Stimulated activated CD4-positive, alpha-beta T cell treated with anti-CD3 and anti-CD28 coated beads, Interleukin-15, amount 100 ng/mL, for 24 hours (primary cell): Measurements from ENCODE around the gene POLR3G.

Experiments used
- DNase-seq: peaks from one replicate; pipeline ENCODE4 v3.0.0-alpha.2; 2020

POLR3G gene

GRCh38 chr5:90474235-90475107, at the start of gene POLR3G, which contains the start of gene MBLAC2:
POLR3G (plus strand) TSS chr5:90474864; CDS start chr5:90485568, 10,704 bp downstream.
MBLAC2 (minus strand) TSS chr5:90474771; CDS start chr5:90474292, 479 bp downstream.
- DNase-seq = peak; percentile 96

GRCh38 chr5:90434116-90434714, 40.4 kb upstream of the POLR3G start:
- peak; percentile 56 for DNase-seq

- DNase-seq = no peak
Measured at GRCh38 chr5:90437663-90438062, 37.0 kb upstream of the POLR3G start.

- DNase-seq = no peak
Measured at GRCh38 chr5:90438100-90438499, 36.6 kb upstream of the POLR3G start.

- DNase-seq = no peak
Measured at GRCh38 chr5:90440644-90441043, 34.0 kb upstream of the POLR3G start.

- DNase-seq = no peak
Measured at GRCh38 chr5:90446961-90447360, 27.7 kb upstream of the POLR3G start.

- no peak for DNase-seq
Measured at GRCh38 chr5:90461288-90461687, 13.4 kb upstream of the POLR3G start.

- DNase-seq = no peak
Measured at GRCh38 chr5:90472783-90473395, 1.8 kb upstream of the POLR3G start.

- peak; percentile 50 for DNase-seq
Measured at GRCh38 chr5:90473396-90474234, 1.0 kb upstream of the POLR3G start.

- no peak for DNase-seq
Measured at GRCh38 chr5:90475436-90475980, 844 bp downstream of the POLR3G start.

- DNase-seq = no peak
Measured at GRCh38 chr5:90476391-90476790, 1.7 kb downstream of the POLR3G start.

- no peak for DNase-seq
Measured at GRCh38 chr5:90477073-90477472, 2.4 kb downstream of the POLR3G start.

- no peak for DNase-seq
Measured at GRCh38 chr5:90477621-90478215, 3.1 kb downstream of the POLR3G start.

GRCh38 chr5:90479611-90480385, 5.1 kb downstream of the POLR3G start:
- DNase-seq = no peak

GRCh38 chr5:90480699-90481098, 6.0 kb downstream of the POLR3G start:
- no peak for DNase-seq

GRCh38 chr5:90483206-90483605, 8.5 kb downstream of the POLR3G start:
- no peak for DNase-seq

GRCh38 chr5:90484540-90484939, 9.9 kb downstream of the POLR3G start:
- no peak for DNase-seq

- no peak for DNase-seq
Measured at GRCh38 chr5:90488791-90489190, 14.1 kb downstream of the POLR3G start.

GRCh38 chr5:90494043-90494442, 19.4 kb downstream of the POLR3G start:
- DNase-seq = no peak

- no peak for DNase-seq
Measured at GRCh38 chr5:90495146-90495545, 20.5 kb downstream of the POLR3G start.

- no peak for DNase-seq
Measured at GRCh38 chr5:90503596-90503995, 28.9 kb downstream of the POLR3G start.
